A549 treated with Hydrocortisone at 1 μM for 4 hours (cell line): ENCODE results near the gene MACROD2. TPM values are rescaled to one million over a fixed set of nuclear protein-coding genes. Genes with fewer than 3 reads are reported as not detected.

Experiments used
- total RNA-seq: library from RNA; stranded (reverse); fragments of 200-300 nt; extraction: Qiagen RNA extraction; gene quantifications from 5 replicates; pipeline ENCODE4 v1.2.3, GENCODE V29; 2022

The MACROD2 gene
- 0.41 to 0.67 TPM (median 0.50 TPM) in 5 replicates for total RNA-seq

DNA sequence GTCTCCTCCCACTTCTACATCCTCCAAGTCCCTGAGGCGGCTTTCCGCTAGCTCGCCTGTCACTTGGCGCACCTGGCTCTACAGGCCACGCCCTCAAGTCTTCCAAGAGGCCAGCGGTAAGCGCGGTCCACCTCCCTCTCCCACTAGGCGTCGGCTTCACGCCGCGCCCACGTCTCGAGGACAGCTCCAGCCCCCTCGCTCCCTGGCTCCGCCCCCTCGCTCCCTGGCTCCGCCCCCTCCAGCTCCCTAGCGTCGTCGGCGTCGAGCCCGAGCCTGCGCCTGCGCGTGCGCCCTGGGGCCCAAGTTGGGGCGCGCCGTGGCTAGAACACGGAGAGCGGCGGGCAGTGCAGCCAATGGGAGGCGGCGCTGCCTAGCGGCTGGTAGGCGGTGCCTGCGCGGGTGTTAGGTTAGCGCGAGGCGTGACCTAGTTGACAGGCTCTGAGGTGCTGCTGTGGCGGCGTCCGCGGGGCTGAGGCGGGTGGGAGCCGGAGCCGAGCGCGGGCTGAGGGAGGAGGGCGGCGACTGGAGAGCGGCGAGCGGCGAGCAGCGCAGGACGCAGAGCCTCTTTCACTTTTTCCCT is at the start of gene MACROD2:
MACROD2 (plus strand) TSS at position 431 of the 580 bp plus-strand sequence.

DNA sequence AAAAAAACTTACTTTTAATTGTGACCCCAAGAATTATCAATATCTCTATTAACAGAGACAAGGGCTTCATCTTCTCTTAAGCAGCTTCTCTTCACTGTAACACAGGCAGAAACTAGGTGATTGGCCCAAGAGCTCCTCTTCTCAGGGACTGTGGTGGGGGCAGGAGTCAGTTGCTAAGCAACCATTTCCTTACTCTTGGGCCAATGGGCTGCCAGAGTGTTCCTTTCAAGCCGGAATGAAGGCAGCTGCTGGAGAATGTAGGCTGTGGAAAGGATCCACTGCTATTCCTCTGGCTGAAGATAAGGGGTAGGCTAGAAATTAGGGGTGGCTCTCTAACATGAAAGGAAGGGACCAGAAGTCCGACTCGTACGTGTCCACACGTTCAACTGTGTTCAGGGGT is 4.9 kb upstream of the MACROD2 start, which contains the start of gene SEL1L2:
SEL1L2 (minus strand) TSS at position 150 of the 400 bp plus-strand sequence; CDS start at position 70, 80 bp downstream.

DNA sequence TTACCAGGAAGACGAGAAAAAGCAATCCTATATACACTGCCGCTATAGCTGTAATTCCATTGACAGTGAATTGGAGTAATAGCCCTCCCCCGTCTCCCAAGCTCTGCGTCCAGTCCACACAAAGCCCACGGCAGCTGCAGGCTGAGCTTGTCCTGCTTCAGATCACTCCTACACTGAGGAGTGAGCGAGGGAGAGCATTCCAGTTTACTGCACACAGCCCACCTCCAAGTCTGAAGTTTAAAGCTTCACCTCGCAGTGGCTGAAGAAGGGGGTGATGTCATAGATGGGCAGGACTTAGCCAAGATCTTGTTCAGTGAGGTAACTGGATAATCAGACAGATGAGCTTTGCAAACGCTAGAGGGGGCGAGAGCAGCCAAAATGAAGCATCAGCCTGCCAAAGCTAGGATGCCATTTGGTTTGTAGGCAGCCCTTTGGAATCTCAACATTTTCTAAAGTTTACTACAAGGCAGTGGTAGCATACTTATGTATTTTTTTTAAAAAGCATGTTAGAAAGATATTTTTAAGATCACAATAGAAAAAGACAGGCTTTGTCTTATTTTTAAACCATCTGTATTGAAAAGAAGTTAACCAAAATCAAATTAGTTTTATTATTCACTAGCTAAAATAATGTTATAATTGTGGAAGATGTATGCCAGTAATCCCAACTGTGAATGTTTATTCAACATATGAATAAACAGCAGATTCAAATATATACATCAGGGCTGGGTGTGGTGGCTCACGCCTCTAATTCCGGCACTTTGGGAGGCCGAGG is 342.3 kb downstream of the MACROD2 start, which contains the start of gene FLRT3:
FLRT3 (minus strand) TSS at position 213 of the 772 bp plus-strand sequence. CDS start 10,106 bp downstream, outside the sequence.

Other genes starting within 250 kb of the MACROD2 start
- 18.6 to 33.6 TPM (median 20.7 TPM) in 5 replicates for gene ESF1, start 210.6 kb upstream of the MACROD2 start, total RNA-seq
- gene NDUFAF5, start 210.5 kb upstream of the MACROD2 start, total RNA-seq, result 27.8 to 40.1 TPM (median 33.6 TPM) in 5 replicates
- not detected in 5 replicates for gene SEL1L2, start 4.9 kb upstream of the MACROD2 start, total RNA-seq